ENCODE measurements around the gene CAMK1D.

CAMK1D gene

DNA sequence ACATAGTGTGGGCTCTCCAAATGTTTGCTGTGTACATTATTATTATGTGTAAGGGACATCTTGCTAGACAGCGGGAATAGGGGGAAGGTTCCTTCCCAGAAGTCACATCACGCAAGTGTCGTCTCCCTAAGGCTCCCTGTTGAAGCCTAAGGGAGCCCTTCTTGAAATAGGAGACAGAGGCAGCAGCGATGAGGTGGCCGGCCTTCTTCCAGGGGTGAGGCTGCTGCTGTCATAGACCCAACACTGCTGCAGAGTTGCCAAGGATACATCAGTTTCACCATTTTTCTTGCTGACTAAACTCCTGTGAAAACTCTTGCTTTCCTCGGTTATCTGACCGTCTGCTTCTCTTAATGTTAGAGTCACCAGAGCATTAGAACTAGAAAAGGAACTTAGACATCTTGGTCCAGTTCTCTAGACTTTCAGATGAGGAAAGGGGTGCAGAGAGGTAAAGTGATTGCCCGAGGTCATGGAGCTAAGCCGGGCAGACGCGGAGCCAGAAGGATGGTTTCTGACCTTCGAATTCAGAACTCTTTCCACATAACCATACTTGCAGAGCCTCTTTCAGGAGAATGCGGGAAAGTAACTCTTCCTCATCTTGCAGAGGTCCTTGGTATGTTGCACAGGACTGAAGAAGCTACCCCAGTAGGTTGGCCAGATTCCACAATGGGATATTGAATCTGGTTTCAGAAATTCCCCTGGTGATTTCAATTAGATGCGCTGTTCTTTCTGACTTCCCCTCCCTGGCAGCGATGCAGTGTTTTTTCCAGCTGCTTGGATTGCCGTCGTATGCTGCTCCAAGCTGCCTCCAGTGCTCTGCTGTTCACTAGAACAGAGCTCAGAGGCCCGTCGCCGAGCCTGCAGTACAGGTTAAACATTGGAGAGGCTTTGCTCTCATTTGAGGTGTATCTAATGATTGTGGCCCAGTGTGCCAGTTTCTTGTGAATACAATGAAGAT, 217.1 kb downstream of the CAMK1D start:
- no peak for DNase-seq

DNA sequence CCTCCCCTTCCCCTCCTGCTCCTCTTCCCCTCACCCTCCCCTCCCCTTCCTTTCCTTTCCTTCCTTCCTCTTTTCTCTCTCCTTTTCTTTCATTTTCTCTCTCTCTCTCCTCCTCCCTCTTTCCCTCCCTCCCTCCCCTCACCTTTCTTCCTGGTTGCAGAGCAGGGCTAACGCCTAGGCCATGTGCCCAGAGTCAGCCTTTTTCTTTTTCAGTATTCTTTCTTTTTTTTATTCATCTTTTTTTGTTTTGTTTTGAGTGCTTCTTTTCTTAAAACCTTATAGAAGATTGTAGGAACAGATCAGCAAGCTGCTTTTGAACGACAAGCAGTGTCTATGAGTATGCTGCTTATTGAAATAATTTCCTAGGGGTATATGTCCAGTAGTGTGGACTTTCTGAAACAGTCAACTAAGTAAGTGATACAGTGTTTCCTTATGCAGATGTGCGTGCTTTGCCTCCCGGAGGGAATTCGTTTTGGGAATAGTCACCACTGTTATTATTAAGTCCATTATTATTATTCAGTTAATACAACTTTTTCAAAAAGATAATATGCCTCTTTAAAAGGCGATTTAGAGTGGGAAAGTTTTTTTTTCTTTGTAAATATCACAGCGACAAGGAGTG, 219.2 kb downstream of the CAMK1D start:
- no peak for DNase-seq

DNA sequence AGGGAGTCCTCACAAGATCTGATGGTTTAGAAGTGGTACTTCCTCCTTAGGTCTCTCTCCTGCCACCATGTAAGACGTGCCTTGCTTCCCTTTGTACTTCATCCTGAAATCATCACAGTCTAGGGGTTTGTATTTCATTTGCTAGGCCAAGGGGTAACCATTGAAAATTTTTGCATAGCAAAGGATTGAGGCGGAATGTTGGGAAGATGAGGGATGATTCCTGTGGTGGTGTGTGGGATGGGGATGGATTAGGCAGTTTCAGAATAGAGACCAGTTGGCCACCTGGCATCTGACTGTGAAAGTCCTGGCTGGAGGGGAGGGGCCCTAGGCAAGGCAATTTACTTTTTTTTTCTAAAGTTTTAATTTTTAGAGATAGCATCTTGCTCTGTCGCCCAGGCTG, 222.9 kb downstream of the CAMK1D start:
- DNase-seq: no peak

DNA sequence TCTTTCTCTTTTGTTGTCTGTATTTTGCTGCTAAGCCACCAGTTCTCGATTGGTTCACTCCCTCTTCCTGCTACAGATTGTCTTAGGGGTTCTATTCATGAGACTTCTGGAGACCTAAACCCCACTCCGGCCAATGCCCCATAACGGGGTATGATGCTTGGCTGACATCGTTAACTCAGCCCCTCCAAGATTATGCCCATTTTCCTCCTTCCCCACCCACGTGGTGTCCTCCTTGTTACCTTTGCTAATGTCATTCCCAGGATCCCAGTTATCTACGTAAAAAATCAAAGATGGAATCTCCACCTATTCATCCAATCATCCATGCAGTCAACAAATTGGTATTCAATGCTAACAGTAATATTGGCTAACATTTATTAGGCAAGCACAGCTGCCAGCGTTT, 228.3 kb downstream of the CAMK1D start:
- no peak for DNase-seq

DNA sequence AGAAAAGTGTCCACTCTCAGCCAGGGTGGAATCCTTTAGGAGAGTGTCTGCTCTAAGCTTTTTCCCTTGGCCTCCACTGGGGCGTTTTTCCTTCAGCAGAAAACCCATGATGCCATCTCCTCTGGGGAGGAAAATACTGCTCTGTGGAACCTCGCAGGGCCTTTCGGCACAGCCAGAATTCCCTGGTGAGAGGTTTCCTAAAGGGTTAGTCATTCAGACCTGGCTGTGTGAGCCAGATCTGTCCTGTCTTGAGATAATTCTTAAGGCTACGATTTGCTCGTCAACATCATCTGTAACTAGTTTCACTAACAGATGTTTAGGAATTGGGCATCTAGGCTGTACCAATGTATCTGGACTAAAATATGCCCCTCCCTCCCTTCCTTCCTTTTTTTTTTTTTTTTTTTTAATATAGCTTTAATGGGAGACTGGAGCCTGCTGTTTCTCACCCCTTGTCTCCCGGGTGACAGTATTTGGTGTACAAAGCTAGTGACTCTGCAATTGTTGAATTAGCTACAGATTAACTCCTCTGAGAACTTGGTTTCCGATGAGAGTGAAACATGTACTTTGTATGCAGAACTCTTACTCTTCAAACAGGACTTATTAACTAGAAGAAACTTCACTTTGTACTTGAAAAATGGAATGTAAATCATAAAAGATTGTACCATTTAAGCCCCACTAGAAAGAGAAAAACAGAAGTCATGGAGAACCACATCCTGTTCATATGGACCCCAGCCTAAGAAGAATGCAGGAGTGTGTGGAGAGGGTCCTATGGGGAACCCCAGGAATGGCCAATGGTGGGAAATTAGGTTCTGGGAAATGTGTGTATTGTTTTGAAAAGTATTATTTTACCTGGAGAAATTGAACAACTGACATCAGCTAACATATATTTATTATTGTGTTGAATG, 230.9 kb downstream of the CAMK1D start:
- peak; percentile 36 for DNase-seq

DNA sequence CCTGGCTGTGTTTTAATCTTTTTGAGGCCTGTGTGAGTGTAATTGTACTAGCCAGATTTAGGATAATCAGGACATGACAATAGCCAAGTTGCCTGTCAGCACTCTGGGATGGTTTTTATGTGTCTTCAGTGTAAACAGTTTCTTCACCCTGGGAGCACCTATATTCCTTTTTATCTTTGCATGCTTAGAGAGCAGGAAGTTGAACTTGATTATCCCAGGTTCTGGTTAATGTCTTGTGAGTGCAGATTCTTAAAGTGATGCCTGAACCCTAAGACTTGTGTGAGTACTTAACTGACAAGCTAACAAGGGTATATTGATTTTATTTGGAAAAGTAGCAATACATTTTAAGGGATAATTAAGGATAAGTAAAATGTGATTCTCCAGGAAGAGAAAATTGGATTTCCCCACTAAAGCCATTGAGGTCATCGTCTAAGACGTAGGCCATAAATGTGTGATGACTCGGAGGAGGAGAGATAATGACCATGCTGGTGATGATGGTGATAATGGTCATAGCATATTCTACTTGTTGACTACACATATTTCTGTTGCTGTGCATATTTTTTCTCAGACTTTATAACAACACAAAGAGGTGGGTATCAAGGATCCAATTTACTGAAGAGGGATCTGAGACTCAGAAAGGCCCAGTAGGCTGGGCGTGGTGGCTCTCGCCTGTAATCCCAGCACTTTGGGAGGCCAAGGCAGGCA, 234.7 kb downstream of the CAMK1D start:
- DNase-seq: no peak

DNA sequence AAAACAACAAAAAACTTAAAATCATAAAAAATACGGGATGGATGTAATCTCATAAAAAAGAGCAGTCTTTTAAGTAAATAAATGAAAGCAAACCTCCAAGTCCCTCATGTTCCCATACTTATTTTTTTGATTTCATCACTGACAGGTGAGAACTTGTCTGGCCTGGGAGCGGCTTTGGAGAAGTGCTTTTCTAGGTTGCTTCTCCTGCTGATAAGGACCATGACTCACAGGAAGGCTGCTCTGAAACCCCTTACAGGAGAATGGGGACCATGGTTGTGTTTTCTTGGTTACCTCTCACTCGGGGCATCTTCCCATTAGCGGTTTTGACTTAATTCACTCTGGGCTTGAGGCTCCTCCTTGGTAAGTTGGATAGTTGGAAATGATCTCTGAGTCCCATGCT, 237.4 kb downstream of the CAMK1D start:
- DNase-seq: no peak

DNA sequence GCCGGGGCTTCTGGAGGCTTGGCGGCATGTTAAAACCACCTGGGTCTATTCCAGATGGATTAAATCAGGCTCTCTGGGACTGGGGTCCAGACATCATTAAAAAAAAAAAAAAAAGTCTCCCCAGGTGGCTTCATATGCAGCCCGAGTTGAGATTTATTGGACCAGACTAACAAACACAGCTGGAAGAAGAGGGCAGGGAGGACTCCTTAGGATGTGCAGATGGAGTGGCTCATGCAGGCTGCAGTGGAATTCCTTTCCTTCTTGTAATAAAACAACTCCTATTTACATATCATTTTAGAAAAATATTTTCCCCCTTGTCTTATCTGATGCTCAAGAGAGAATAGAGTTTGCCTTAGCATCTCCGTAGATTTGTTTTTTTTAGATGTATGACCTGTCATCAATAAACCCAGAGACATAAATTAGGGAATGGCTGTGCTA, 238.1 kb downstream of the CAMK1D start:
- DNase-seq: no peak

DNA sequence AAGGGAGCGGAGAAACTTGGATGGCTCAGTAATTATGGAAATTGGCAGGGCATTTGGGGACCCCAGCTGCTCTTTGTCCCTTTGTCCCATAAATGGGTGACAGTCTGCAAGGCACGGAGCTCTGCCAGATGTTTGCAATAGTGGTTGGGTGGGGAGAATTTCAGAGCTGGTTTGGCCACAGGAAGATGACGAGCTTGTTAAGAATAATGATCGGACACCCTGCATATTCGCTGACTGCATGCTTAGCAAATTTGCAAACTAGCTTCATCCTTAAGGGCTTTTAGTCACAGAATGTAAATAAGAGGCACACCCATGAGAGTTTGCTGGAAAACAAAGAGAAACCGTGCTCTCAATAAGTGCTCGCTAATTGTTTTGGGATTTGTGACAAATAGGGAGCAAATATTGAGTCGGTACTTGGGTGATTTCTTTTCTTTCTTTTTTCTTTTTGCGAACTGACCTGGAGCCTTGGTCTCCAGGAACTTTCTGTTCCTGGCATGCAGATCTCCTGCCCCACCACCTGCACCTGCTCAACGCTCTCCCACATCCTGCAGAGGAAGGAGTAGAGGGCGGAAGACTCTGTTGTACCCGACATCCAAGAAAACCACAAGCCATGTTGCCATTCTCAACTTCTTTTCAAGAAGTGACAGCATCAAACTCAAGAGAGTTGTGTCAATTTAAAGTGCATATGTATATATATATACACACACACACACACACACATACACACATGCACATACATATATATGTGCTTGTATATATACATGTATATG, 238.9 kb downstream of the CAMK1D start:
- DNase-seq: no peak

DNA sequence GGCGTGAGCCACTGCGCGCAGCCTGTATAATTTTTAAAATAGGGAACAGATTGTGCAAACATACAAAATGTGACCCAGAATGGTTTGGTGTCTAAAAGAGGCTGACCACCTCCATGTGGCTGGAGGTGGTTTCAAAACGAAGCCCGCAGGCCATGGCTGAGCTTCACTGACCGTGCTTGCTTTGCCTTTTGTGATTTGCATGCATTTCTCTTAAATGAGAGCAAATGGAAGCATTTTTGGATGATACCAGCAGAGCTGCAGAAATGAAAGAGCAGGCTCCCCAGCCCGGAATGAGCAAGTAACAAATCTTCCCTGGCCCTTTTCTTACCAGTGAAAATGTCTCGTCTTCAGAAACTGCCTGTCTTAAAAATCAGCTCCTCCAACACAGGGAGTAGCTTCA, 239.9 kb downstream of the CAMK1D start:
- DNase-seq: no peak

DNA sequence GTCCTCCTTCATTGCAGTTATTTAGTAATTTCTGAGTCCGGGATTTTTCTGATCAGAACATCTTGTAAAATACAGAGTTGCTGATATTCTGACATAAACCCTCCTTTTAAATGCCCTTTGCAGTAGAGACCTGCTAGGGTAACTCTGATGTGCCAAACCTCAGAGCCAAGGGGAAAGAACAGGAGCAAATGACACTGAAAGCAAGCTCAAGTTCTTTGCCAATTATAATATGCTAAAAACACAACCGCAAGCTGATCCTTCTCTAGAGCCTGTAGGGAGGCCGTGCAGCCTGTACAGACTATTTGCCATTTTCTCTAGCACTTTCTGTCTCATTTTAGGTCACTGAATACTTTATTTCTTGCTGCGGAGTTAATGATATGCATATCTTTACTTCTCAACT, 240.4 kb downstream of the CAMK1D start:
- no peak for DNase-seq

DNA sequence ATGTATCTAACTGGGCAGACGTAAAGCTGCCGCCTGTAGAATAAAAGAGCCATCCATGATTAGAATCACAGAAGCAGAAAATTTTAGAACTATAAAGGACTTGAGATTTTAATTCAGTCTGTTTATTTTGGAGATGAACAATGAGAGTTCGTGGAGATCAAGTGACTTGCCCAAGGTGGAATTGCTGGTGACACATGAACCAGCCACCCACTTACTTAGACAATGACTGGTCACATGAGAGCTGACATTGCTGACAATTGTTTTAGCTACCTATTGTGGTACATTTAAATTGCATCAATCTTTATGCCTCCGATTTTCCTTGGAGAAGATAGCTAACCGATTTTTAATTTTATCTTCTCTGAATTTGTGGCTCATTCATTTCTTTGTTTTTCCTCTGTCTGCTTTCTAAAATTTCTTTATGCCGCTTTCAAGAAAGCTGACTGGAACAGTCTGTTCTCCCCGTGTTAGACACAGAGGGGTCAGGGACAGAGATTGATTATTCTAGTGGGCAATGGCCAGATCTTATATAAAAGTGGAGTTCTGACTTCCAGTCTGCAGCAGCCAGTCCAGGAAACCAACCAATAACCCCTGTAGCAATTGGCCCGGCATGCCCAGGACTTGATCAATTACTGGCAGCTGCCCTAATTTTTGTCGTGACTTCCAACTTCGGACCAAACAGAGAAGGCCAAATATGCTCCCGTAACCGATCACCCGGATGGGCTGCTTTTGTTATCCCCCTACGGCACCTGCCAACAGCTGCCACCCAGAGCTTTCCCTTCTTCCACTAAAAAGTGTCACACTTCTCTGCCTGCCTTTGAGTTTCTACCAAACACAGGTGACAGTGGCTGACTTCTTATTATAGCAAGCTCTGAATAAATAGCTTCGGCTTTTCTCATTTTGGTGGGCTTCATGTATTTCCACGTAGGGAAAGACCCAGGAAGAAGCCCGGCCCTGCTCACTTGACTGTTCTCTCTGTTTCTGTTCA, 241.6 kb downstream of the CAMK1D start:
- DNase-seq: no peak

DNA sequence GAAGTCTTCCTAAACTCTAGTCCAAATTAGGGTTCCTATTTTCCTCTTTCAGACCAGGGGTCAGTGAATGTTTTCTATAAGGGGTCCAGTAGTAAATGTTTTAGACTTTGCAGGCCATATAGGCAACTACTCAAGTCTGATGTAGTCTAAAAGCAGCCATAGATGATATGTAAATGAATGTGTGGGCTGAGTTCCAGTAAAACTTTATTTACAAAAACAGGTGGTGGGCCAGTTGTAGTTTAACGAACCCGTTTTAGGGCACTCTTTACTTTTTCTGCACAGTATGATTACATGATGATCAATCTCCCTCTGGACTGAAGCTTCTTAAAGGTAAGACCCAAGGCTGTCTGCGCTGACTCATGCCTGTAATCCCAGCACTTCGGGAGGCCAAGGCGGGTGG, 243.6 kb downstream of the CAMK1D start:
- no peak for DNase-seq

DNA sequence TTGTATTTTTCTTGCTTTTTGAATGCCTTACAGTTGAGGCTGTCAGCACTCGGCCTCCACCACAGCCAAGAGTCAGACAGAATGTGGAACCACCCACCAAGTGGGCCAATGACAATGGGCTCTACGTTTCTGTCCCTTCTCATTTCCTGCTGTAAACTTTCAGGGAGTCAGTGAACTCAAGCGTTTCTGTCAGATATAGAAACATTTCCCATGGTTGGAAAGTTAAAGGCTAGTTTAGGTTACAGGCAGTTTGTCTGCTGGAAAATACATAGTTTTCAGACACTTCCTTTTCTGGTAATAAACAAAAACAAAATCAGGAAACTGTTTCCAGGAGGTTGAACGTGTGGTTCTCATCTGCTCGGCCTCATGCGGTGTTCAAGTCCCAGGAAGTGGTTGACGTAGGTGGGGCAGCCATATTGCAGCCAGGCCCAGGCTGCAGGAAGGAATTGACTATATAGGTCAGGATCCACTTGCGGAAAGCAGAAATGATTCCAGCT, 245.1 kb downstream of the CAMK1D start:
- no peak for DNase-seq

DNA sequence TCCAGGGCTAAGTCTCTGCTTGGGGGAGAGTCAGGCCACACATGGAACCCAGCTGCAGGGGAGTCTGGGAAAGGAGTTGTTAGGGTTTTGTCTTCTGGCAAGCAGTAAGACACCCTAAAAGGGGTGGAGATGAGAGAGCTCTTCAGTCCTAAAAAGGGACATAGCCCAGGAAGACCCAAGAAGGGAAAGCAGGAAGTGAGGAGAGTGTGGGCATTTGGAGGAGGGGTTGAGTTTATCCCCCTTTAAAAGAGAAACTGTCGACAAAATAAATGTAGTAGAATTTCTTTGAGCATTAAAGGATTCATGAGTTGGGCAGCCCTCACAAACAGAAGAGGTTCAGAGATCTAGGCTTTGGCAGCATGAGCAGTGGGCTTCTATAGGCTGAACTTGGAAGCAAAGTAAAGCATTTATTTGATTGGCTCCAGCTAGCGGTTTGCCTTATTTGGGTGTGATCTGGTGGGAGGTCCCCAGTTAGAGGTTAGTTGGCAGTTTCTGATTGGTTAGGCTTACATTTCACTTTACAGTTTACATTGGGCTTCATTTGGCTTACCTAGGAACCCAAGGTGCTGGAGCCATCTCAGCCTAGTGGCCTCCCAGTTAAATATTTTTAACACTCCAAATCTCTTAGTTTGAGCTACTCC, 246.7 kb downstream of the CAMK1D start:
- no peak for DNase-seq

DNA sequence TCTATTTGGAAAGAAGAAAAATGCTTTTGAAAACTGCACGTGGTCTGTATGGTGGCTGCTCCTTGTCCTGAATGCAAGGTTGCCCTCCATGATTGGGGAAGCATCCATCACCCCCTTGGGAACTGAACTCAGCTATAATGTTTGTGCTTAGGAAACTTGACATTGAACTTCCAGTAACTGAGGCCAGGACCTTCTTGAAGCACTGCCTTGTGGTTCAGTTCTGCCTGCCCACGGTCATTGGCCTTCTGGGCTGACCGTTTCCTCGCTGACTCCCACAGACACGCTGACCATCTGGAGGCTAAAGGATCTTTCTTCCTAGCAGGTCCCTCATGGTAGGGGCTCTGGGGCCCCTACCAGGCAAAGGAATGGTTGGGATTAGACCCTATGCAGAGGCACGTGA, 247.8 kb downstream of the CAMK1D start:
- no peak for DNase-seq

DNA sequence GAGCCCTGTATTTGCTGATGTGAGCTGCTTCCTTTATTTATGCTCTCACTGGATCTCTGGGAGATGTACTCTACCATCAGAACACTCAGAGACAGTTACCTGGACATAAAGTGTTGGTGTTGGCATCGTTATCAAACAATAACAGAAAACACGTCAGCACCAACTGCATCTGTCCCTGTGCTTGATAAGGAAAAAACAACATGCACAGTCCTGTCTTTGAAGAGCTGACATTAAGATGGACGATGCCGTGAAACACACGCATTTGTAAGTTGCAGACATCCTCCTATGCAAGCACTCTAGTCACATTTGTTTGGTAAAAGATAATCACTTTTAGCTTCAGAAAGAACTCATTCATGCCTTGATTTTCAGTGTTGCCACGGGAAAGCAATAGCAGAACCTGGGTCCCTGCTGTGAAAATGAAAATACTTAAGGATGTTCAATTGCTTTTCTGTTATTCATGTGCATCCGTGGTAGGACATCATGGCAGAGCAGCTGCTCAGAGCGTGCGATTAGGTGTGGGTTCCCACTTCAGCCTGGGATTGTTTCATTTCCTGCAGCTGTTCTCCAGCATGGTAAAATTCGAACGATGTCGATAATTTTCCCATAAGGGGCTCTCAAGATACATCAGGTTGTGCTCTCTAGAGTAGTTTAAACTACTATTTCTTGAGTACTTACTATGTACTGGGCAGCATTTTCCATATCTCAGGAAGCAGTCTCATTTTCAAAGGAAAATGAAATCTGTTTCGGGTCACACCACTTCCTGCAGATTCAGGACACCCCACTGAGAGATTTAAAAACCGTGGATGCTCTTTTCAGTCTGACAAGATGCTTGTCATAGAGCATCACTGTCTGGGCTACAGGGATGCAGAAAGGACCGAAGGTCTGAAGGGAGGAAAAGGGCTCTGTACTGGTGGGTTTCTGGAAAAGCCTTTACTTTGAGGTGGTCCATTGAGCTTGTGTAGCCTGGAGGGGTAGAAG, 248.7 kb downstream of the CAMK1D start:
- no peak for DNase-seq

DNA sequence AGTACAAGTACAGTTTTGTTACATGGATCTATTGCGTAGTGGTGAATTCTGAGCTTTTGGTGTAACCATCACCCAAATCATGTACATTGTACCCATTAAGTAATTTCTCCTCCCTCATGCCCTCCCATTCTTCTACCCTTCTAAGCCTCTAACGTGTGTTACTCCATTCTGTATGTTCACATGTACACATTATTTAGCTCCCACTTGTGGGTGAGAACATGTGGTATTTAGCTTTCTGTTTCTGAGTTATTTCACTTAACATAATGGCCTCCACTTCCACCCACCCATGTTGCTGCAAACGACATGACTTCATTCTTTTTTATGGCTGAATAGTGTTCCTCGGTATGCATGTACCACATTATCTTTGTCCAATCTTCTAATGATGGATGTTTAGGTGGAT, 251.3 kb downstream of the CAMK1D start:
- no peak for DNase-seq

DNA sequence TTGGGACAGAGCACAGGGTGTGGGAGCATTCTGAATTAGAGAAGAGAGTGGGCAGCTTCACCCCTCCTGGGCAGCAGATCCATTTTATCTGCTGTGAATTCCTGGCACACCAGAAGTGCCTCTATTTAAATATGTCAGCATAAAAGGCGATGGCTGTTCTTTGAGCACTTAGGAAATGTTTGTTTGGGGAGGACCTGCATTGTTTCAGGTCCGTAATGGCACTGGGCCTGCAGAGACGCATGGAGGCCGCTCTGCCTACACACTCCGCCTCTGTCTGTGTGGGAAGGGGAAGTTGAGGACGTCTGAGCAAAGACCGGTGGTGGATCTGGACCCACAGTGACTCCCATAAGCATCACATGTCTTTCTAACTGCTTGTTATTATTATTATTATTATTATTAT, 253.2 kb downstream of the CAMK1D start:
- DNase-seq: no peak

Data from kidney glomerular epithelial cell (primary cell).